Panc1 (cell line): Measurements from ENCODE around the gene KCND3. TPM values are rescaled to one million over a fixed set of nuclear protein-coding genes. Genes with fewer than 3 reads are reported as not detected.

Experiments
- ATAC-seq: fragments of 200-7000 bp; cut with Tn5 transposase; 2 replicates; pipeline ENCODE4 v1.9.1; 2020; ENCODE audit warnings: mild to moderate bottlenecking, moderate library complexity
- BruUV-seq: library from RNA; stranded (reverse); fragments of 400-500 nt; replicated peaks from 2 replicates; lab custom pipeline; 2021; lab: Mats Ljungman, UMichigan
- CTCF ChIA-PET: fragments of 300-600 bp; sonication (Branson Sonifier 250); formaldehyde crosslinking; loops from one replicate; lab custom pipeline; 2022; ENCODE audit warnings: antibody characterized with exemption; lab: Charles Lee
- POLR2A ChIA-PET: fragments of 300-600 bp; sonication (Branson Sonifier 250); formaldehyde crosslinking; loops from one replicate; lab custom pipeline; 2022; ENCODE audit warnings: antibody characterized with exemption; lab: Charles Lee
- DNase-seq: peaks from one replicate; pipeline ENCODE4 v3.0.0-alpha.2; 2010; ENCODE audit warnings: low read depth, low spot score
- H3K27ac ChIP-seq: 2 replicates; pipeline ENCODE4 v1.5.1; 2011; ENCODE audit warnings: mild to moderate bottlenecking, low read length, inconsistent platforms
- H3K27me3 ChIP-seq: fragments of 200-500 bp; sonication (Bioruptor generic); 2 replicates; pipeline ENCODE4 v1.6.0; 2014; ENCODE audit warnings: low read length, inconsistent platforms; ENCODE audit not compliant: control insufficient read depth, insufficient read depth
- H3K36me3 ChIP-seq: fragments of 200-500 bp; sonication (Bioruptor generic); 2 replicates; pipeline ENCODE4 v1.5.1; 2014; ENCODE audit warnings: inconsistent platforms, mild to moderate bottlenecking, low read length, moderate library complexity; ENCODE audit not compliant: control insufficient read depth, insufficient read depth
- H3K4me1 ChIP-seq: 2 replicates; pipeline ENCODE4 v1.5.1; 2011; ENCODE audit warnings: inconsistent platforms, mild to moderate bottlenecking, low read length, moderate library complexity; ENCODE audit not compliant: control insufficient read depth, insufficient read depth
- H3K4me3 ChIP-seq, 2 experiments: 2 replicates each; pipeline ENCODE4 v1.5.1; 2011 to 2012; ENCODE audit warnings: low read depth in 2 of 2, low read length in 2 of 2, mild to moderate bottlenecking in 2 of 2, inconsistent platforms in 1 of 2, moderate library complexity in 1 of 2
- H3K9me3 ChIP-seq: fragments of 200-500 bp; sonication (Bioruptor generic); 2 replicates; pipeline ENCODE4 v1.5.1; 2014; ENCODE audit warnings: low read depth, mild to moderate bottlenecking, inconsistent platforms, low read length, moderate library complexity; ENCODE audit not compliant: control insufficient read depth, insufficient read depth
- POLR2AphosphoS5 ChIP-seq: IDR thresholded peaks from 2 replicates; pipeline ENCODE4 v1.6.1; 2012; ENCODE audit warnings: mild to moderate bottlenecking, low read depth, low read length, moderate library complexity
- SIN3A ChIP-seq: IDR thresholded peaks from 2 replicates; pipeline ENCODE4 v1.6.1; 2012; ENCODE audit warnings: low read depth, mild to moderate bottlenecking, low read length, moderate library complexity, borderline replicate concordance; ENCODE audit not compliant: insufficient read depth
- TCF7L2 ChIP-seq: IDR thresholded peaks from 2 replicates; pipeline ENCODE4 v1.6.1; 2011; ENCODE audit warnings: mild to moderate bottlenecking, low read depth, low read length, inconsistent platforms
- in situ Hi-C: cut with HindIII; loops from 2 replicates; pipeline ENCODE4 v1.10.0; 2016; ENCODE audit warnings: low sequenced_read_pairs, low pct_unique_long_range_greater_than_20kb
- intact Hi-C: fragments of 100-400 bp; cut with micrococcal nuclease; formaldehyde crosslinking; loops from one replicate; pipeline ENCODE4 v1.10.0; 2022; ENCODE audit not compliant: unreplicated experiment
- total RNA-seq: library from RNA; stranded (reverse); gene quantifications from one replicate; pipeline ENCODE4 v1.2.1, GENCODE V29; 2021; ENCODE audit not compliant: unreplicated experiment
- TF ChIP-seq, protein P1 (sequence below): fragments of 450-650 bp; IDR thresholded peaks from 2 replicates; pipeline ENCODE4 v1.5.1; 2017; ENCODE audit warnings: mild to moderate bottlenecking
- TF ChIP-seq, protein P2 (sequence below), 2 experiments: IDR thresholded peaks; 2 replicates each; pipeline ENCODE4 v1.6.1; 2011 to 2012; ENCODE audit warnings: low read depth in 2 of 2, control low read depth in 1 of 2, low read length in 1 of 2, mild to moderate bottlenecking in 1 of 2, moderate library complexity in 1 of 2; ENCODE audit not compliant: insufficient read depth in 1 of 2

KCND3 gene
- total RNA-seq, 1 experiment from 2014 or later = not detected

DNA sequence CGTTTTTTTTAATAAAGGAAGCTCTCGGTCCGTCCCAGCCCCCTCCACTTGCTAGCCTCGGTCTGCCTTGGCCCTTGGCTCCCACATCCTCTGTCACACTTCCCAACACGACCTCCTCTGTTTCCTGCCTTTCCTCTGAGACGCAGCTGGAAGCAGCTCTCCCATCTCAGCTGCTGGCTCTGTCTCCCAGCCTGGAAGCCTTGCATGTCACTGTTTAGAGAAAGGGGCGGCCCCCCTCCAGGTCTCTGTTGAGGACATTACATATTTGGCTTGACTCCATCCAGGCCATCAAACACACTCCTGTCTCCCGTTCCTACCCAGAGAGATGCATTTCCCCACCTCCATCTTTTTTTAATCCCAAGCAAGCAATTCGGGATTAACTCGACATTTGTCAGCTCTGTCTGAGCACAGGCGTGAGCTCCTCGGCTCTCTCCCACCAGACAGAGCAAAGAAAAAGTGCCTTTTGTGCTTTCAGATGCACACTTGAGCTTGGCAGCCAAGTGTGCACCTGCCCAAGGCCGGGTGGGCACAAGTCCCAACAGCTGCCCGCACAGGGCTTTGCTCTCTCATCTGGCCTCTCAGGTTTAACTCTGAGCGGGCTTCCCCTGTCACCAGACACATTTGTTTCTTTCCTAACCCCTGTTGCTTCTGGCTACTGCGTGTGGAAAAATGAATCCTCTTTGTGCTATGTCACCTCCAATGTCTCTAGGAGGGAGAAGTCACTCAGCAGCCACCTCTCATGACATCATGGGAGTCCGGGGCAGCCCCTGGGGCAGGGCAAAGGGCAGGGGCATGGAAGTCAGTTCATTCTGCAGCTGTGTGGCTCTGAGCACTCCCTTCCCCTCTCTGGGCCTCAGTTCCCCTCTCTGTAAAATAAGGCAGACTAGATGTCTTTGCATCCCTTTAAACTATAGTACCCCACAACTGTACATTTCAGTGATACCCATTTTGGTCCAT lies 108.3 kb downstream of the KCND3 start:
- TF ChIP-seq SIN3A = no peak
- TF ChIP-seq, protein P1, sequence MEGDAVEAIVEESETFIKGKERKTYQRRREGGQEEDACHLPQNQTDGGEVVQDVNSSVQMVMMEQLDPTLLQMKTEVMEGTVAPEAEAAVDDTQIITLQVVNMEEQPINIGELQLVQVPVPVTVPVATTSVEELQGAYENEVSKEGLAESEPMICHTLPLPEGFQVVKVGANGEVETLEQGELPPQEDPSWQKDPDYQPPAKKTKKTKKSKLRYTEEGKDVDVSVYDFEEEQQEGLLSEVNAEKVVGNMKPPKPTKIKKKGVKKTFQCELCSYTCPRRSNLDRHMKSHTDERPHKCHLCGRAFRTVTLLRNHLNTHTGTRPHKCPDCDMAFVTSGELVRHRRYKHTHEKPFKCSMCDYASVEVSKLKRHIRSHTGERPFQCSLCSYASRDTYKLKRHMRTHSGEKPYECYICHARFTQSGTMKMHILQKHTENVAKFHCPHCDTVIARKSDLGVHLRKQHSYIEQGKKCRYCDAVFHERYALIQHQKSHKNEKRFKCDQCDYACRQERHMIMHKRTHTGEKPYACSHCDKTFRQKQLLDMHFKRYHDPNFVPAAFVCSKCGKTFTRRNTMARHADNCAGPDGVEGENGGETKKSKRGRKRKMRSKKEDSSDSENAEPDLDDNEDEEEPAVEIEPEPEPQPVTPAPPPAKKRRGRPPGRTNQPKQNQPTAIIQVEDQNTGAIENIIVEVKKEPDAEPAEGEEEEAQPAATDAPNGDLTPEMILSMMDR = no peak
- no peak for TF ChIP-seq POLR2AphosphoS5
- TF ChIP-seq, protein P2, sequence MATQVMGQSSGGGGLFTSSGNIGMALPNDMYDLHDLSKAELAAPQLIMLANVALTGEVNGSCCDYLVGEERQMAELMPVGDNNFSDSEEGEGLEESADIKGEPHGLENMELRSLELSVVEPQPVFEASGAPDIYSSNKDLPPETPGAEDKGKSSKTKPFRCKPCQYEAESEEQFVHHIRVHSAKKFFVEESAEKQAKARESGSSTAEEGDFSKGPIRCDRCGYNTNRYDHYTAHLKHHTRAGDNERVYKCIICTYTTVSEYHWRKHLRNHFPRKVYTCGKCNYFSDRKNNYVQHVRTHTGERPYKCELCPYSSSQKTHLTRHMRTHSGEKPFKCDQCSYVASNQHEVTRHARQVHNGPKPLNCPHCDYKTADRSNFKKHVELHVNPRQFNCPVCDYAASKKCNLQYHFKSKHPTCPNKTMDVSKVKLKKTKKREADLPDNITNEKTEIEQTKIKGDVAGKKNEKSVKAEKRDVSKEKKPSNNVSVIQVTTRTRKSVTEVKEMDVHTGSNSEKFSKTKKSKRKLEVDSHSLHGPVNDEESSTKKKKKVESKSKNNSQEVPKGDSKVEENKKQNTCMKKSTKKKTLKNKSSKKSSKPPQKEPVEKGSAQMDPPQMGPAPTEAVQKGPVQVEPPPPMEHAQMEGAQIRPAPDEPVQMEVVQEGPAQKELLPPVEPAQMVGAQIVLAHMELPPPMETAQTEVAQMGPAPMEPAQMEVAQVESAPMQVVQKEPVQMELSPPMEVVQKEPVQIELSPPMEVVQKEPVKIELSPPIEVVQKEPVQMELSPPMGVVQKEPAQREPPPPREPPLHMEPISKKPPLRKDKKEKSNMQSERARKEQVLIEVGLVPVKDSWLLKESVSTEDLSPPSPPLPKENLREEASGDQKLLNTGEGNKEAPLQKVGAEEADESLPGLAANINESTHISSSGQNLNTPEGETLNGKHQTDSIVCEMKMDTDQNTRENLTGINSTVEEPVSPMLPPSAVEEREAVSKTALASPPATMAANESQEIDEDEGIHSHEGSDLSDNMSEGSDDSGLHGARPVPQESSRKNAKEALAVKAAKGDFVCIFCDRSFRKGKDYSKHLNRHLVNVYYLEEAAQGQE (IDR thresholded peaks at IDR 0.05; ENCODE audit: insufficient read depth in 1 of 2, low read depth in 2 of 2, low read length in 1 of 2) = no peak
- TF ChIP-seq TCF7L2 = no peak
- Histone ChIP-seq H3K4me3 (no peak overlapping the region), H3K4me1 (no peaks in the 10 kb centered on the region), H3K27me3 (peaks cover 2% of the 10 kb centered on the region; the same call in 1 of the 2 replicates), H3K9me3 (no peaks in the 10 kb centered on the region), H3K36me3 (no peaks in the 10 kb centered on the region), H3K27ac (no peak overlapping the region)
- POLR2A ChIA-PET = no interaction called here
- ATAC-seq (no peak), DNase-seq (no peak)
- intact Hi-C loops (no loop called here), in situ Hi-C loops (no loop called here)
- CTCF ChIA-PET = no interaction called here
- BruUV-seq = no TSS peak

DNA sequence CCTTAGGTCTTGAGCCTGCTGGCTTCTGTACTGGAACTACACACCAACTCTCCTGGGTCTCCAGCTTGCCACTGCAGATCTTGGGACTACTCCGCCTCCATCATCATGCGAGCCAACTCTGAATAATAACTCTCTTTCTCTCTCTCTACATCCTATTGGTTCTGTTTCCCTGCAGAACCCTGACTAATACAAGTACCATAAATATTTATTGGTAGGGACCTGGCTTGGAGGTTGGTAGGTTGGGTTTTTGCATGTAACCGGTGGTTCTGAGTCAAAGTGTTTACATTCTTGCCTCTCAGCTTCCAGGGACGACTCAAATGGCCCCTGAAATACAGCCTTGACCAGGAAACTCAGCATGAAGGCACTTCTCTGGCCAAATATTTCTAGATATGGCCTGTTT lies 110.4 kb downstream of the KCND3 start:
- no peaks in the 10 kb centered on the region for H3K9me3 ChIP-seq
- no peak for DNase-seq
- no peak overlapping the region for H3K27ac ChIP-seq
- POLR2A ChIA-PET = no interaction called here
- ATAC-seq = no peak
- TF ChIP-seq, protein P2 (IDR thresholded peaks at IDR 0.05; ENCODE audit: insufficient read depth in 1 of 2, low read depth in 2 of 2, low read length in 1 of 2) = no peak
- TF ChIP-seq POLR2AphosphoS5 (no peak), SIN3A (no peak), TCF7L2 (no peak)
- TF ChIP-seq, protein P1 = no peak
- H3K4me1 ChIP-seq = no peaks in the 10 kb centered on the region
- H3K36me3 ChIP-seq = no peaks in the 10 kb centered on the region
- BruUV-seq = no TSS peak
- CTCF ChIA-PET = no interaction called here
- in situ Hi-C loops = no loop called here
- intact Hi-C loops = no loop called here
- no peak overlapping the region for H3K4me3 ChIP-seq
- peaks cover 7% of the 10 kb centered on the region; the same call in 1 of the 2 replicates for H3K27me3 ChIP-seq
